K562 (cell line): ENCODE measurements around the gene SEPTIN8. TPM values are rescaled to one million over a fixed set of nuclear protein-coding genes. Genes with fewer than 3 reads are reported as not detected.
A peak's percentile ranks its signal among the peaks of the same experiment; 100 is the strongest.

Experiments used
- FOXJ3 ChIP-seq: sonication (generic); formaldehyde crosslinking; IDR thresholded peaks from 2 replicates; pipeline ENCODE4 v1.4.0; 2020; ENCODE audit warnings: mild to moderate bottlenecking, missing genetic modification reagents
- GATAD2A ChIP-seq: fragments of 450-650 bp; IDR thresholded peaks from 2 replicates; pipeline ENCODE4 v1.6.1; 2017
- GTF2F1 ChIP-seq: IDR thresholded peaks from 2 replicates; pipeline ENCODE4 v1.6.1; 2011; ENCODE audit warnings: low read depth, low read length, improper control_type of control experiment
- MAFK ChIP-seq: IDR thresholded peaks from 2 replicates; pipeline ENCODE4 v1.6.1; 2011; ENCODE audit warnings: low read length, improper control_type of control experiment
- MTA1 ChIP-seq: fragments of 450-650 bp; IDR thresholded peaks from 2 replicates; pipeline ENCODE4 v1.6.1; 2017; ENCODE audit warnings: borderline replicate concordance
- MYNN ChIP-seq, 2 experiments: sonication (generic); formaldehyde crosslinking in 1 of 2; IDR thresholded peaks; 2 replicates each; pipeline versions ENCODE4 v1.5.0 to v1.6.1; 2016 to 2020; ENCODE audit warnings: antibody characterized with exemption in 1 of 2, missing genetic modification reagents in 1 of 2
- NCOA4 ChIP-seq: fragments of 450-650 bp; IDR thresholded peaks from 2 replicates; pipeline ENCODE4 v1.6.1; 2018; ENCODE audit warnings: mild to moderate bottlenecking; ENCODE audit not compliant: partially characterized antibody
- PHF8 ChIP-seq: fragments of 200-600 bp; sonication (generic); IDR thresholded peaks from 2 replicates; pipeline ENCODE4 v1.6.1; 2012; ENCODE audit warnings: mixed run types, mild to moderate bottlenecking, inconsistent platforms, low read length, moderate library complexity, borderline replicate concordance
- SIN3B ChIP-seq: fragments of 450-650 bp; IDR thresholded peaks from 2 replicates; pipeline ENCODE4 v1.6.1; 2017; ENCODE audit warnings: low read depth, mild to moderate bottlenecking, moderate library complexity
- SNRNP70 ChIP-seq: fragments of 200-400 bp; formaldehyde crosslinking; optimal IDR thresholded peaks from 2 replicates; pipeline ENCODE3; 2017; ENCODE audit warnings: low read depth, low read length
- SREBF1 ChIP-seq: fragments of 150-350 bp; IDR thresholded peaks from 2 replicates; pipeline ENCODE4 v1.6.1; 2014; ENCODE audit warnings: antibody characterized with exemption, low read depth, low read length, borderline replicate concordance
- SRSF1 ChIP-seq: fragments of 200-400 bp; formaldehyde crosslinking; IDR thresholded peaks from 2 replicates; pipeline ENCODE4 v1.6.1; 2017; ENCODE audit warnings: mild to moderate bottlenecking, low read depth, low read length, moderate library complexity
- ZBTB1 ChIP-seq: sonication (generic); formaldehyde crosslinking; IDR thresholded peaks from 2 replicates; pipeline ENCODE4 v1.8.1; 2023; ENCODE audit warnings: missing genetic modification reagents, low read depth, mild to moderate bottlenecking, borderline replicate concordance
- ZNF263 ChIP-seq: sonication (generic); formaldehyde crosslinking; IDR thresholded peaks from 2 replicates; pipeline ENCODE4 v1.8.0; 2022; ENCODE audit warnings: mild to moderate bottlenecking, missing genetic modification reagents, borderline replicate concordance
- polyA plus RNA-seq, 8 experiments: library from polyadenylated mRNA; depleted of rRNA in 4 of 8; stranded (reverse) in 5 of 8; unstranded in 3 of 8; fragments of >200 nt; fragmentation: Nextera tagmentation in 2 of 8; fragmentation: Illumina TruSeq in 1 of 8; extraction: Ambion mirVana in 2 of 8; extraction: Trizol in 1 of 8; gene quantifications; 2 replicates each; pipeline versions ENCODE4 v1.2.1 to v1.2.3, GENCODE V29; 2011 to 2014; ENCODE audit warnings: inconsistent platforms in 1 of 8, missing spikeins in 1 of 8
- total RNA-seq, 7 experiments: library from RNA; depleted of rRNA in 6 of 7; stranded (reverse); fragments of >200 nt in 6 of 7; fragmentation: Illumina TruSeq in 2 of 7; extraction: Trizol in 2 of 7; gene quantifications; 2 replicates each; pipeline versions ENCODE4 v1.2.1 to v1.2.3, GENCODE V29; 2011 to 2021; ENCODE audit warnings: low replicate concordance in 1 of 7
- TF ChIP-seq, protein P1 (sequence below), 2 experiments: IDR thresholded peaks; 2 replicates each; pipeline ENCODE4 v1.6.1; 2011; ENCODE audit warnings: borderline replicate concordance in 1 of 2, control low read depth in 1 of 2, low read depth in 1 of 2, low read length in 1 of 2, mild to moderate bottlenecking in 1 of 2, mixed read lengths in 1 of 2, moderate library complexity in 1 of 2; ENCODE audit not compliant: insufficient read depth in 1 of 2, insufficient read length in 1 of 2, poor library complexity in 1 of 2, severe bottlenecking in 1 of 2; ENCODE audit errors: extremely low read depth in 1 of 2
- TF ChIP-seq, protein P2 (sequence below): IDR thresholded peaks from 2 replicates; pipeline ENCODE4 v1.6.1; 2011; ENCODE audit warnings: borderline replicate concordance, low read depth, mild to moderate bottlenecking, moderate library complexity, low read length; ENCODE audit not compliant: insufficient read depth, poor library complexity, severe bottlenecking
- TF ChIP-seq, protein P3 (sequence below): fragments of 450-650 bp; IDR thresholded peaks from 2 replicates; pipeline ENCODE4 v1.6.1; 2016; ENCODE audit warnings: antibody characterized with exemption
- TF ChIP-seq, protein P4 (sequence below): fragments of 200-800 bp; sonication (Bioruptor generic); IDR thresholded peaks from 2 replicates; pipeline ENCODE4 v1.6.1; 2017; ENCODE audit warnings: missing genetic modification characterization, missing compliant biosample characterization
- TF ChIP-seq, protein P5 (sequence below): fragments of 250-450 bp; sonication (Bioruptor Pico); IDR thresholded peaks from 2 replicates; pipeline ENCODE4 v1.8.0; 2021; ENCODE audit warnings: borderline replicate concordance, mild to moderate bottlenecking, moderate library complexity; ENCODE audit not compliant: poor library complexity, severe bottlenecking

The SEPTIN8 gene
- total and polyA plus RNA-seq, 9 of the 15 experiments (the other 6 are each of a cell fraction or from before 2014, with no cell fraction given) = 19.3 to 142 (median 101) TPM

DNA sequence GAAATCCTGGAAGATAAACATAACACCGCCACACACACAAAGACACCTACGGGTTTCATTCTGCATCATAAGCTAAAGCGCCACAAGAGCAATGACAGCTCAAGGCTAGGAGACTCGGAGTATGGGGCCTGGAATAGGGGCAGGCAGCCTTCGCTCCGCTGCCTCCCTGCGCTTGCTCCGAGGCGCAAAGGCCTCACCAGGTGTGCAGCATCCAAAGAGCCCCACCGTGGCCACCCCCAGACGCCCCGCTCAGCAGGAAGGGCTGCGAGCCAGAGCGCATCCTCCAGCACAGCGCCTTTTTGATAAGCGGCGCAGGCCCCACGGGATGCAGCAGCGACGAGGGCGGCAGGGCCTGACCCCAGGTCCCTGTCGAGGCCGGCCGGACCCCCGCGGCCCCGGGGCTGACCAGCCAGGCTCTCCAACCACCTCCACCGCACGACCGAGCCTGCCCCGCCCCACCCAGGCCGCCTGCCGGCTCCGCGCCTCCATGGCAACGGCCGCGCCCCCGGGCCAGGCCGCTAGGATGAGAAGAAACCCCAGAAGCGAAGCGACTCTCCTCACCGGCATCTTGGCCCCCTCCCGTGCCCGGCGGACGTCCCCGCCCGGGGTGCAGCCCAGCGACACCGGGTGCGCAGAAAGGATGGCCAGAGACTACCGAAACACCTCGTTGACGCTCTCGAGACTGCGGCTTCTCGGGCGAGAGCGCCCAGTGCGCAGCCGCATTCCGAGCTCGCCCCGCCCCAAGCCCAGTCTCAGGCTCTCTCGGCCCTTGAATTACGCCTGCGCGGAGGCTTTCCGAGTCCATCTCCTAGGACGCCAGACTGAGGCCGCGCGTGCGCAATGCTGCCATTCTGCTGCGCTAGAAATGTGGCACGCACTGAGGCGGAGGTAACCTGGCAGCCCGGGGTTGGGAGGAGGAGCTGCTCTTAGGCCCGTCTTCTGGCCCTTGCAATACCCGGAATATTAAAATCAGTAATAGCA is 39.9 kb downstream of the SEPTIN8 start, which contains the start of gene KIF3A (continued):
- TF ChIP-seq, protein P1, sequence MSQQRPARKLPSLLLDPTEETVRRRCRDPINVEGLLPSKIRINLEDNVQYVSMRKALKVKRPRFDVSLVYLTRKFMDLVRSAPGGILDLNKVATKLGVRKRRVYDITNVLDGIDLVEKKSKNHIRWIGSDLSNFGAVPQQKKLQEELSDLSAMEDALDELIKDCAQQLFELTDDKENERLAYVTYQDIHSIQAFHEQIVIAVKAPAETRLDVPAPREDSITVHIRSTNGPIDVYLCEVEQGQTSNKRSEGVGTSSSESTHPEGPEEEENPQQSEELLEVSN (IDR thresholded peaks at IDR 0.05; ENCODE audit: borderline replicate concordance in 1 of 2, extremely low read depth in 1 of 2, insufficient read depth in 1 of 2, insufficient read length in 1 of 2, low read depth in 1 of 2, low read length in 1 of 2, poor library complexity in 1 of 2, severe bottlenecking in 1 of 2) = no peak
- no peak for TF ChIP-seq SNRNP70
- 0 out of 2 replicates have a peak, but pooled peaks have one; percentile 23 for TF ChIP-seq ZBTB1 (CRISPR knock-in tag)
- no peak for TF ChIP-seq ZNF263
- TF ChIP-seq, protein P2, sequence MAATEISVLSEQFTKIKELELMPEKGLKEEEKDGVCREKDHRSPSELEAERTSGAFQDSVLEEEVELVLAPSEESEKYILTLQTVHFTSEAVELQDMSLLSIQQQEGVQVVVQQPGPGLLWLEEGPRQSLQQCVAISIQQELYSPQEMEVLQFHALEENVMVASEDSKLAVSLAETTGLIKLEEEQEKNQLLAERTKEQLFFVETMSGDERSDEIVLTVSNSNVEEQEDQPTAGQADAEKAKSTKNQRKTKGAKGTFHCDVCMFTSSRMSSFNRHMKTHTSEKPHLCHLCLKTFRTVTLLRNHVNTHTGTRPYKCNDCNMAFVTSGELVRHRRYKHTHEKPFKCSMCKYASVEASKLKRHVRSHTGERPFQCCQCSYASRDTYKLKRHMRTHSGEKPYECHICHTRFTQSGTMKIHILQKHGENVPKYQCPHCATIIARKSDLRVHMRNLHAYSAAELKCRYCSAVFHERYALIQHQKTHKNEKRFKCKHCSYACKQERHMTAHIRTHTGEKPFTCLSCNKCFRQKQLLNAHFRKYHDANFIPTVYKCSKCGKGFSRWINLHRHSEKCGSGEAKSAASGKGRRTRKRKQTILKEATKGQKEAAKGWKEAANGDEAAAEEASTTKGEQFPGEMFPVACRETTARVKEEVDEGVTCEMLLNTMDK = no peak
- TF ChIP-seq, protein P3, sequence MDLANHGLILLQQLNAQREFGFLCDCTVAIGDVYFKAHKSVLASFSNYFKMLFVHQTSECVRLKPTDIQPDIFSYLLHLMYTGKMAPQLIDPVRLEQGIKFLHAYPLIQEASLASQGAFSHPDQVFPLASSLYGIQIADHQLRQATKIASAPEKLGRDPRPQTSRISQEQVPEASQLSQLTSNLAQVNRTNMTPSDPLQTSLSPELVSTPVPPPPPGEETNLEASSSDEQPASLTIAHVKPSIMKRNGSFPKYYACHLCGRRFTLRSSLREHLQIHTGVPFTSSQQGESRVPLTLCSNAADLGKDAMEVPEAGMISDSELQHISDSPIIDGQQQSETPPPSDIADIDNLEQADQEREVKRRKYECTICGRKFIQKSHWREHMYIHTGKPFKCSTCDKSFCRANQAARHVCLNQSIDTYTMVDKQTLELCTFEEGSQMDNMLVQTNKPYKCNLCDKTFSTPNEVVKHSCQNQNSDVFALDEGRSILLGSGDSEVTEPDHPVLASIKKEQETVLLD = peak; percentile 98
- TF ChIP-seq, protein P4, sequence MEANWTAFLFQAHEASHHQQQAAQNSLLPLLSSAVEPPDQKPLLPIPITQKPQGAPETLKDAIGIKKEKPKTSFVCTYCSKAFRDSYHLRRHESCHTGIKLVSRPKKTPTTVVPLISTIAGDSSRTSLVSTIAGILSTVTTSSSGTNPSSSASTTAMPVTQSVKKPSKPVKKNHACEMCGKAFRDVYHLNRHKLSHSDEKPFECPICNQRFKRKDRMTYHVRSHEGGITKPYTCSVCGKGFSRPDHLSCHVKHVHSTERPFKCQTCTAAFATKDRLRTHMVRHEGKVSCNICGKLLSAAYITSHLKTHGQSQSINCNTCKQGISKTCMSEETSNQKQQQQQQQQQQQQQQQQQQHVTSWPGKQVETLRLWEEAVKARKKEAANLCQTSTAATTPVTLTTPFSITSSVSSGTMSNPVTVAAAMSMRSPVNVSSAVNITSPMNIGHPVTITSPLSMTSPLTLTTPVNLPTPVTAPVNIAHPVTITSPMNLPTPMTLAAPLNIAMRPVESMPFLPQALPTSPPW (CRISPR knock-in tag) = peak; percentile 66
- TF ChIP-seq FOXJ3 = no peak
- no peak for TF ChIP-seq SREBF1
- TF ChIP-seq, protein P5, sequence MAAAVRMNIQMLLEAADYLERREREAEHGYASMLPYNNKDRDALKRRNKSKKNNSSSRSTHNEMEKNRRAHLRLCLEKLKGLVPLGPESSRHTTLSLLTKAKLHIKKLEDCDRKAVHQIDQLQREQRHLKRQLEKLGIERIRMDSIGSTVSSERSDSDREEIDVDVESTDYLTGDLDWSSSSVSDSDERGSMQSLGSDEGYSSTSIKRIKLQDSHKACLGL = no peak
- no peak for TF ChIP-seq GATAD2A
- TF ChIP-seq SIN3B = no peak
- TF ChIP-seq MTA1 = no peak
- TF ChIP-seq SRSF1 = no peak
- no peak for TF ChIP-seq GTF2F1
- no peak for TF ChIP-seq MYNN (IDR thresholded peaks at IDR 0.05)
- TF ChIP-seq MYNN (CRISPR knock-in tag; IDR thresholded peaks at IDR 0.05) = no peak
- TF ChIP-seq MAFK = no peak
- TF ChIP-seq NCOA4 = no peak
- TF ChIP-seq PHF8 = peak; percentile 76; the same call in 1 of the 2 replicates
